Astrocyte (in vitro differentiated cells and primary cell): ENCODE measurements around the gene RUNX1. TPM values are rescaled to one million over a fixed set of nuclear protein-coding genes. Genes with fewer than 3 reads are reported as not detected.

Source experiments
- DNase-seq: peaks from one replicate; pipeline ENCODE4 v3.0.0-alpha.2; 2010; ENCODE audit warnings: low read depth
- FAIRE-seq: peaks from 2 replicates; lab custom pipeline; 2011; peaks lifted over from hg19 to GRCh38; lab: Jason Lieb, UNC
- H2AFZ ChIP-seq: 2 replicates; pipeline ENCODE4 v1.6.0; 2012; ENCODE audit warnings: low read depth, low read length, inconsistent platforms
- H3K27ac ChIP-seq: 2 replicates; pipeline ENCODE4 v1.5.1; 2011; ENCODE audit warnings: low read depth, low read length, inconsistent platforms
- H3K27me3 ChIP-seq: 2 replicates; pipeline ENCODE4 v1.6.0; 2011; ENCODE audit warnings: low read length, inconsistent platforms; ENCODE audit not compliant: insufficient read depth
- H3K36me3 ChIP-seq: 2 replicates; pipeline ENCODE4 v1.5.1; 2011; ENCODE audit warnings: low read length, inconsistent platforms; ENCODE audit not compliant: insufficient read depth
- H3K4me1 ChIP-seq: 2 replicates; pipeline ENCODE4 v1.5.1; 2011; ENCODE audit warnings: low read length, inconsistent platforms; ENCODE audit not compliant: insufficient read depth
- H3K4me2 ChIP-seq: 2 replicates; pipeline ENCODE4 v1.6.0; 2012; ENCODE audit warnings: low read length, inconsistent platforms
- H3K4me3 ChIP-seq: 2 replicates; pipeline ENCODE4 v1.5.1; 2011; ENCODE audit warnings: low read depth, mild to moderate bottlenecking, low read length, inconsistent platforms; ENCODE audit not compliant: insufficient read depth
- H3K79me2 ChIP-seq: 2 replicates; pipeline ENCODE4 v1.6.0; 2012; ENCODE audit warnings: mild to moderate bottlenecking, low read length, inconsistent platforms; ENCODE audit not compliant: insufficient read depth
- H3K9ac ChIP-seq: 2 replicates; pipeline ENCODE4 v1.6.0; 2012; ENCODE audit warnings: mild to moderate bottlenecking, low read length, inconsistent platforms
- H3K9me3 ChIP-seq: 2 replicates; pipeline ENCODE4 v1.5.1; 2012; ENCODE audit warnings: low read depth, mild to moderate bottlenecking, low read length, inconsistent platforms; ENCODE audit not compliant: insufficient read depth
- H4K20me1 ChIP-seq: 2 replicates; pipeline ENCODE4 v1.6.0; 2012; ENCODE audit warnings: low read length, inconsistent platforms; ENCODE audit not compliant: insufficient read depth
- H3K27ac Mint-ChIP-seq: one replicate; pipeline ENCODE4 v1.8.0; 2021; ENCODE audit warnings: mild to moderate bottlenecking, mixed read lengths; ENCODE audit not compliant: unreplicated experiment
- H3K27me3 Mint-ChIP-seq: one replicate; pipeline ENCODE4 v1.8.0; 2021; ENCODE audit warnings: low read depth, mixed read lengths; ENCODE audit not compliant: unreplicated experiment
- H3K36me3 Mint-ChIP-seq: one replicate; pipeline ENCODE4 v1.8.0; 2021; ENCODE audit warnings: low read depth, mixed read lengths; ENCODE audit not compliant: unreplicated experiment
- H3K4me1 Mint-ChIP-seq: one replicate; pipeline ENCODE4 v1.8.0; 2021; ENCODE audit warnings: low read depth, mixed read lengths; ENCODE audit not compliant: unreplicated experiment
- H3K4me3 Mint-ChIP-seq: one replicate; pipeline ENCODE4 v1.8.0; 2021; ENCODE audit warnings: mild to moderate bottlenecking, moderate library complexity, mixed read lengths; ENCODE audit not compliant: unreplicated experiment
- H3K9me3 Mint-ChIP-seq: one replicate; pipeline ENCODE4 v1.8.0; 2021; ENCODE audit warnings: mild to moderate bottlenecking, mixed read lengths; ENCODE audit not compliant: unreplicated experiment
- EZH2 ChIP-seq: IDR thresholded peaks from 2 replicates; pipeline ENCODE4 v1.6.1; 2012; ENCODE audit warnings: mild to moderate bottlenecking, low read length, inconsistent platforms; ENCODE audit not compliant: insufficient read depth
- total RNA-seq: library from RNA; stranded (reverse); gene quantifications from 2 replicates; pipeline ENCODE4 v1.2.1, GENCODE V29; 2021
- TF ChIP-seq, protein P1 (sequence below): IDR thresholded peaks from 2 replicates; pipeline ENCODE4 v1.5.1; 2011; ENCODE audit warnings: low read depth, mild to moderate bottlenecking, inconsistent platforms, low read length, moderate library complexity; ENCODE audit not compliant: insufficient read depth

Gene RUNX1
- total RNA-seq, 1 donor from 2014 or later: 84.6 TPM

DNA sequence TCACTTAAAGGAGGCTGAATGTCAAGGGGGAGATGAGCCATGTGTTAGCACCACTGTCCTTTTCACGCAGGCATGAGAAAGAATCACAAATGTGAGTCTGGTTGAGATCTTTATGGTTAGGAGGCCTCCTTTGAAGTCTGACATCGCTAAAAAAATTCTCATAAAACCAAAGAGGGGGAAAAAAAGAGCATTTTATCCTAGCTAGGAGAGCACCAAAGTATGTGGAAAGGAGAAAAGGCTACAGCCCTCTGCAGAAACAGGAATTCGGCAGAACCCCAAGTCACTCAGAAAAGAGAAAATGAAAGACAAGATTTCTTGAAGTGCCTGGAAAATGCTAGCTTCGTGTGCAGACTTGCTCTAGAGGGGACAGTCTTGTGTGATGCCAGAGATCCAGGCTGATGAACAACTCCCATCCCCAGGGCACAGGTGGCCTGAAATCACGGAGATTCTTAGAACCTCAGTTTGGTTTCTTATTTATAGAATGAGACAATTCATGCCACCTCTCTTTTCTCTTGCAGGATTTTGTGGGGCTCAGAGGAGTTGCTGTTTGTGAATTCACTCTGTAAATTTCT lies 61.5 kb downstream of the RUNX1 start:
- peak overlapping the region; percentile 12 for H2AFZ ChIP-seq
- H4K20me1 ChIP-seq: no peaks in the 10 kb centered on the region
- peaks cover 7% of the 10 kb centered on the region for H3K79me2 ChIP-seq
- peak overlapping the region; percentile 70 for H3K9ac ChIP-seq
- Mint-ChIP-seq H3K9me3 (no peaks in the 10 kb centered on the region), H3K36me3 (peaks cover 3% of the 10 kb centered on the region), H3K4me1 (peaks cover 69% of the 10 kb centered on the region), H3K4me3 (no peak overlapping the region), H3K27me3 (no peaks in the 10 kb centered on the region), H3K27ac (peak overlapping the region; percentile 97)
- peak overlapping the region; percentile 64 for H3K4me2 ChIP-seq
- H3K9me3 ChIP-seq: no peaks in the 10 kb centered on the region
- no peak for DNase-seq
- no peak for TF ChIP-seq EZH2
- TF ChIP-seq, protein P1, sequence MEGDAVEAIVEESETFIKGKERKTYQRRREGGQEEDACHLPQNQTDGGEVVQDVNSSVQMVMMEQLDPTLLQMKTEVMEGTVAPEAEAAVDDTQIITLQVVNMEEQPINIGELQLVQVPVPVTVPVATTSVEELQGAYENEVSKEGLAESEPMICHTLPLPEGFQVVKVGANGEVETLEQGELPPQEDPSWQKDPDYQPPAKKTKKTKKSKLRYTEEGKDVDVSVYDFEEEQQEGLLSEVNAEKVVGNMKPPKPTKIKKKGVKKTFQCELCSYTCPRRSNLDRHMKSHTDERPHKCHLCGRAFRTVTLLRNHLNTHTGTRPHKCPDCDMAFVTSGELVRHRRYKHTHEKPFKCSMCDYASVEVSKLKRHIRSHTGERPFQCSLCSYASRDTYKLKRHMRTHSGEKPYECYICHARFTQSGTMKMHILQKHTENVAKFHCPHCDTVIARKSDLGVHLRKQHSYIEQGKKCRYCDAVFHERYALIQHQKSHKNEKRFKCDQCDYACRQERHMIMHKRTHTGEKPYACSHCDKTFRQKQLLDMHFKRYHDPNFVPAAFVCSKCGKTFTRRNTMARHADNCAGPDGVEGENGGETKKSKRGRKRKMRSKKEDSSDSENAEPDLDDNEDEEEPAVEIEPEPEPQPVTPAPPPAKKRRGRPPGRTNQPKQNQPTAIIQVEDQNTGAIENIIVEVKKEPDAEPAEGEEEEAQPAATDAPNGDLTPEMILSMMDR: no peak
- no peaks in the 10 kb centered on the region for H3K27me3 ChIP-seq
- peaks cover 51% of the 10 kb centered on the region for H3K4me1 ChIP-seq
- peak overlapping the region; percentile 82 for H3K27ac ChIP-seq
- no peaks in the 10 kb centered on the region for H3K36me3 ChIP-seq
- no peak for FAIRE-seq
- H3K4me3 ChIP-seq: no peak overlapping the region

DNA sequence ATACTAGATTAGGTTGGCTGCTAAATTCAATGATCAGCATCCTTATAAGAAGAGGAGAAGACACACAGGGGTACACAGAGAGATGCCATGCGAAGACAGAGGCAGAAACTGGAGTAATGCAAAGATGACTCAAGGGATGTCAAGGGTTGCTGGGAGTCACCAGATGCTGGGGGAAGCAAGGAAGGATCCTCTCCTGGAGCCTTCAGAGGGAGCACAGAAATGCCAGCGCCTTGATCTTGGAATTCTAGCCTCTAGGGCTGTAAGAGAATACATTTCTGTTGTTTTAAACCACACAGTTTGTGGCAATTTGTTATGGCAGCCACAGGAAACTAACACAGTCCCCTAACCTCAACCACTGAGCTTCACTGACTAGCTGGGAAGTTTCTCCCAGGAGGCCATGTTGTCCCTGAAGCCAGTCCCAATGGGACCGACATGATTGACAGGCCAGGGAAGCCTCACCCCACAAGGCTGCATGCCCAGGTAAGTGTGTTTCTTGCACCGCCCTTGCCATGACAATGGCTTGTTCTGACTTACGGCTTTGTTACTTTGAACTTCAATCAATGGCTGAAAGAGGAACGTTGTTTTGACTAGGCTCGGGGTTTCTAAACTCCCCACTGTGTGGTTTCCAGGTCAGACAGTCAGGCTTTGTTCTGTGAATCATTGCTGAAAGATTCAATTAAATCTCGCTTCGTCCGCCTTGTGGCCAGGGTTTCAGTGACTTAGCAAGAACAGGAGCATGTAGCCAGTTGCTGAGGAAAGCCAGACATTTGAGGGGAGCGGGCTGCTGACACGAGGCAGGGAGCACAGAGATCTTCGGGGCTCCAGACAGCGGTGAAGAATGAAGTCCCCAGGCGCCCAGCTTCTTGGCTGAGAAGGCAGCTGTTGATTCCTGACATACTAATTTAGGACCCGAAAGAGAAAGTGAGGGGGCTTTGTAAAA lies 62.3 kb downstream of the RUNX1 start:
- peaks cover 74% of the 10 kb centered on the region for H3K4me1 Mint-ChIP-seq

More for the DNA sequence above, 62.3 kb downstream of the RUNX1 start:
- H3K9me3 ChIP-seq: no peaks in the 10 kb centered on the region
- peaks cover 56% of the 10 kb centered on the region for H3K4me1 ChIP-seq
- FAIRE-seq: peak; percentile 52
- H3K4me3 ChIP-seq: no peak overlapping the region
- H3K36me3 ChIP-seq: no peaks in the 10 kb centered on the region
- peak overlapping the region; percentile 46 for H3K4me3 Mint-ChIP-seq
- H3K27ac Mint-ChIP-seq: peak overlapping the region; percentile 97
- no peaks in the 10 kb centered on the region for H3K9me3 Mint-ChIP-seq
- H3K9ac ChIP-seq: peak overlapping the region; percentile 70
- peaks cover 7% of the 10 kb centered on the region for H3K79me2 ChIP-seq
- H4K20me1 ChIP-seq: no peaks in the 10 kb centered on the region
- peak; percentile 97 for DNase-seq
- peaks cover 3% of the 10 kb centered on the region for H3K36me3 Mint-ChIP-seq
- peak overlapping the region; percentile 64 for H3K4me2 ChIP-seq
- H3K27ac ChIP-seq: peak overlapping the region; percentile 82
- H3K27me3 ChIP-seq: no peaks in the 10 kb centered on the region
- peak overlapping the region; percentile 12 for H2AFZ ChIP-seq
- TF ChIP-seq EZH2: no peak
- TF ChIP-seq, protein P1: peak; percentile 5
- H3K27me3 Mint-ChIP-seq: no peaks in the 10 kb centered on the region
